ENCODE measurements around the gene ANO2.

ANO2 gene

DNA sequence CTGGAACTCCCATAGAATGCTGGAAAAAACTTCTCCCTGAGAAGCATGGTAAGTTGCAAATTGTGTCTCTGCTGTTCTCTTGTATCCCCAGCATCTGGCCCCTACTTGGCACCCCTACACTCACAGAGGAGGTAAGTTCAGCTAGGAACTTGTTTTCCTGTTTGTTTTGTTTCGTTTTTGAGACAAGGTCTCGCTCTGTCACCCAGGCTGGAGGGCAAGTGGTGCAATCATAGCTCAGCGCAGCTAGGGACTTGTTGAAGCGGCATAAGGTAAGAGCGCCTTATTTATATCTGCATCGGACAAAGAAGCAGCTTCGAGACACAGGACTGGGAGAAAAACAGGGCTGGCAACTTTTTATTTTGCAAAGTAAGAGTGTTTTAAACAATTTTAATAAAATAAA, 18.5 kb upstream of the ANO2 start:
- DNase-seq: no peak

DNA sequence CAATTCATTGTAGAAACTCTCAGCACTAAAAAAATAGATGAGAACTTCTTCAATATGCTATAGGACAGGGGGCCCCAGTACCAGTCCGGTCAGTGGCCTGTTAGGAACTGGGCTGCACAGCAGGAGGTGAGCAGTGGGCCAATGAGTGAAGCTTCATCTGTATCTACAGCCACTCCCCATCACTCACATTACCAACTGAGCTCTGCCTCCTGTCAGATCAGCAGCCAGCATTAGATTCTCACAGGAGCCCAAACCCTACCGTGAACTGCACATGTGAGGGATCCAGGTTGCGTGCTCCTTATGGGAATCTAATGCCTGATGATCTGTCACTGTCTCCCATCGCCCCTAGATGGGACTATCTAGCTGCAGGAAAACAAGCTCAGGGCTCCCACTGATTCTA, 15.7 kb upstream of the ANO2 start:
- DNase-seq: no peak

DNA sequence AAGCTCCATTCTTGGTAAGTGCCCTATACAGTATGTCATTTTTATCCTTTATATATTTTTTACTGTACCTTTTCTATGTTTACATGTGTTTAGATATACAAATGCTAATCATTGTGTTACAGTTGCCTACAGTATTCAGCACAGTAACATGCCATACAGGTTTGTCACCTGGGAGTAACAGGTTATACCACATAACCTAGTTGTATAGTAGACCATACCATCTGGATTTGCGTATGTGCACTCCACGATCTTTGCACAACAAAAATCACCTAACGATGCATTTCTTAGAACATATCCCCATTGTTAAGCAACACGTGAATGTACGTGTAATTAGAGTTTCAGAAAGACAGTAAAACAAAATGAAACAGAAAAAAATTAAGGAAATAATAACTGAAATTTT, 11.9 kb upstream of the ANO2 start:
- no peak for DNase-seq

DNA sequence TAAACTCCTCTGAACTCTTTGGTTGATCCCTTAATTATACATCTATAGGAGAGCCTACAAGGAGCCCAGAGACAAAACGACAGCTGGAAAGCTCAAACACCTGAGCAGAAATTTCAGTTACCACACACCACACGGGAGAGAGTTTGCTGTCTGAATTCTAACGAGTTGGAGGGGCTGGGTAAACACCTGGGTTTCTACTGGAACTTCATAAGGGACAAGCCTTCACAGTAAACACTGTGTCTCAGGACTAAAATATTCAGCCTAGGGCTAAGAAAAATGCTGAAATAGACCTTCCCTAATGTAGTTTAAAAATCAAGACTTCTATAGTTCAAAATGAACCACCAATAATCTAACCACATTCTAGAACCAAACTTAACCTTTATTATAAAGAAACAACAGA, 9.6 kb upstream of the ANO2 start:
- no peak for DNase-seq

DNA sequence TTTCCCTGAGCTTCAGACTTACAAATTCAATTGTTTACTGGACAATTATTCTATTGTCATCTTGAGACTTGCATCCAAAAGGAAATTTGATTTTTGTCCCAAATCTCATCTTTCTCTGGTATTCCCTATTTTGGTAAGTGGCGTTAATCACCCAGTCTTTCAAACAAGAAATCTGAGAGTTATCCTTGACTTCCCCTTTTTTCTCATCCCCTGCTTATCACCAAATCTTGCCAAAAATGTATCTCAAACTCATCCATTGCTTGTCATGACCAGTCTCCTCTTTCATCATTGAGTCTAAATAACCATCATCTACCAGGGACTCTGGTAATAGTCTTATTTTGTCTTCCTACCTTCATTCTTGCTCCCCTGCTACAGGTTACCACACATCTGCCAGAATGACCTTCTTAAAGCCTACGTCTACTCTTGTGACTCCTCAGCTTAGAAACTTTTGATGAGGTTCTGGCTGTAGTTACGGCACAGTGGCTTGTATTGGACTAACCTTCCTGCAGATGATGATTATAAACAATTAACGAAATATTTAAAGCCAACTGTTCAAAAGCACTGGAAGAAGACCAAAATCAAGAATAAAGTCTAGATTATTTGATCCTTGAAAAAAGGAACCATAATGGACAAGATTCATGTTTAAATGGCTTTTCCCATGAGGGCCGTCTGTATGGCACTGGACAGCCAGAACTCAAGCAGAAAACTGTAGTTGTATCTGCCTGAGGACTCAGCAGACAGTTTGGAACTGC, 9.0 kb upstream of the ANO2 start:
- DNase-seq: no peak

DNA sequence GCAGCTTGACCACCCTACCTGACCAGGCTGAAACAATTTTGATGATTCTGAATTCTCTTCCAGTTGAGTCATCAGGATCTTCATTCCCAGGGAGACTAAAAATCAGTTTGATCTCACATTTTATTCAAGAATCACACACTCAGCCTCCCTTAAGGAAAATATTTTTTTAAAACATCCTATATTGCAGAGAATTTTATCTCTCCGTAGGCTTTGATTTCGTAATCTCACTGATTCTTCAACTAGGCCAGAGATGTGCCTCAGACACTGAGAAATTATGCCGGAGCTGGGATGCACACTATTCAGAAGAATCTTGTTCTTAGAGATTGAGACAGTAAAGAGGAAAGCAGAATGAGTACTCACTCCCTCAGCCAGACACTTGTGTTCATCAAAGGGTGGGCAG, 7.0 kb upstream of the ANO2 start:
- DNase-seq: no peak

DNA sequence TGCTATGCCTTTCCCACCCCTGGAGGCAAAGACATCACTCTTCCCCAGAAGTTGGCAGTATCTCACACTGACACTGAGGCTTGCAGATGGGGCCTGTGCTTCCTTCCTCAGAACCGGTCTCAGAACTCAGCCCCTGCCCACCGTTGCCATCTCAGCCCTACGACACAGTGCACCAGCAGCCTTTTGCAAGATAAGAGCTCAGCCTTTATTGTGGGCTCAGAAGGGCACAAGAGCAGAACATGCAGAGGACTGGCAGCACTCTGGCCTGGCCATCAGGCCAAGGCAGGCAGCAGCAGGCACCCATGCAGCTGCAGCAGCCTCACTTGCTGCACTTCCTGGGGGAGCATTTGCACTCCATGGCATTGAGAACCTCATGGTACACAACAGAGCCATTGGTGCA, 3.6 kb upstream of the ANO2 start:
- no peak for DNase-seq

DNA sequence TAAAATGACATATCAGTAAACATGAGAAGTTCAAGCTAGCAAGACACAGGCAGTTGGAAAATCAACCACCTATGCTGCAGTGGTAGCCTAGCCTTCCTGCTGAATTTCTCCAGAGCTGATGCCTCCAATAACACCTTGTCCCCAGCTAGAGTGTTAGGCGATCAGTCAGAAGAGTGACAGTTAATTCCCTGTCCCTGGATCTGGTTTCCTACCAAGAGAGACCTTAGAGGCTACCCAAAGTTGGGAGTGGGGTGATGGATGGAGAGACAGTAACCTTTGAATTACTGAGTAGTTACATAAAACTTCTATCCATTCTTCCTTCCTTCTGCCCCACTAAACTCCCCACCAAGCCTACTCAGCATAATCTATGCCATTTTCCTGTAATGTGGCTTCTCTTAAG, 1.9 kb upstream of the ANO2 start:
- DNase-seq: no peak

DNA sequence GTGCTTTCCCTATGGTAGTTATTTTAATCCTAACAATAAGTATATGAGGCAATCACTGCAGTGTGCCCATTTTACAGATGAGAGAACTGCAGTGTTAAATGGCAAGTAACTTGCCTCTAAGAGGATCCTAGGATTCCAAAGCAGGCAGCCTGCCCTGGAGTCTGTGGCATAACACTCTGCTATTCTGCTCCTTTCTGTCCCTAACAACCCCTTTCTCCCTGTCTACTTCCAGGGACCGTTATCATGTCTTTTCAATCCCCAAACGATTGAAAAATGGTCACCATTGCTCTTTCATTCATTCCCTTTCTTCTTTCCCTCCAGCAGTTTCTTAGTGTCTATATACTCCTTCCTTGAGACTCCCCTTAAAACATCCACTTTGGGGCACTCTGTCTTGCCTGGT, 1.3 kb upstream of the ANO2 start:
- DNase-seq: no peak

DNA sequence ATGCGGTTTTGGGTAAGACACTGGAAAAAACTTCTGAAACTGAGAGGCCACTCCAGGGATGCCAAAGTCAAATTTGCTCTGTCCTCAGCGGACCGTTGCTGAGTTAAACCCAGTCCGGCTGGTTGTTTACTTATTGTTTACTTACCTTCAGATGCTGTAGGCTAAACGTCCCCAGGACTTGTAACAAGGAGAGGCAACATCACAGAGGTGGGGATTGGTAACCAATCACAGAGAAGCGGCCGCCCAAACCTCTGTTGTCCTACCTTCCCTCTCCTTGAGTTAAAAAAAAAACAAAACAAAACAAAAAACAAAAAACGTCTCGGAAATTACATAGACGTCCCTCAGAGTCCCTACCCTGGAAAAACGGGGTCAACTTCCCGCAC, 380 bp downstream of the ANO2 start:
- DNase-seq: no peak

DNA sequence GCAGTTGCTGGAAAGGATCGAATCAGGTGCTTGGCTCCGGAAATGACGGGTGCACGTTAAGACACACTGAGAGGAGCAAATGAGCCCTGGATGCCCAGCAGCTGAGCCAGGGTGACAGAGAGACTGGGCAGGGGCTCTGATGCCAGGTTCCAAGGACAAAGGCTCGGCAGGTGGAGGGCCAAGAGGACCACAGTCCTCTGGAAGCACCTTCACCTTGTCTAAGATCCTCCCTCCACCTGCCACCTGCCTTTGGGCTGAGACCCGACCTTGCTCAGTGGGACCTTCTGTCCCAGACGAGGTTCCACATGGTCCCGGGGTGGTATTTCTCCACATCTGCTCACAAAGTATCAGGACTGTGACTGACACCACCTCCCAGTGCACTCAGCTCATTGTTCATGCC, 1.0 kb downstream of the ANO2 start:
- DNase-seq: no peak

DNA sequence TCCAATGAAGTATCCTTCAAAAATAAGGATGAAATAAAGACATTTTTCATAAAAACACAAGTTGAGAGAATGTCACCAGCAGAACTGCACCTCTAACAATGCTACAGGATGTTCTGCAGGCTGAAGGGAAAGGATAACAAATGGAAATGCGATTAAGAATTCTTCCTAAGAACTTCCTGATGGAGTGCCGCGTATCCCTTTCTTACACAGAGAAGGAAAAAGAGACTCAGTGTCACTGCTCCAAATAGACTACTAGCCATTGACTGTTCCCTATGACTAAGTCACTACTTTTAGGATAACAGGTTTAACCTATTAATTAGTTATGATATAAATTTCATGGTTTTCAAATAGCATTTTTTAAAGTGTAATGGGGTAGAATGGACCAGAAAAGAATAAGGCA, 3.2 kb downstream of the ANO2 start:
- no peak for DNase-seq

DNA sequence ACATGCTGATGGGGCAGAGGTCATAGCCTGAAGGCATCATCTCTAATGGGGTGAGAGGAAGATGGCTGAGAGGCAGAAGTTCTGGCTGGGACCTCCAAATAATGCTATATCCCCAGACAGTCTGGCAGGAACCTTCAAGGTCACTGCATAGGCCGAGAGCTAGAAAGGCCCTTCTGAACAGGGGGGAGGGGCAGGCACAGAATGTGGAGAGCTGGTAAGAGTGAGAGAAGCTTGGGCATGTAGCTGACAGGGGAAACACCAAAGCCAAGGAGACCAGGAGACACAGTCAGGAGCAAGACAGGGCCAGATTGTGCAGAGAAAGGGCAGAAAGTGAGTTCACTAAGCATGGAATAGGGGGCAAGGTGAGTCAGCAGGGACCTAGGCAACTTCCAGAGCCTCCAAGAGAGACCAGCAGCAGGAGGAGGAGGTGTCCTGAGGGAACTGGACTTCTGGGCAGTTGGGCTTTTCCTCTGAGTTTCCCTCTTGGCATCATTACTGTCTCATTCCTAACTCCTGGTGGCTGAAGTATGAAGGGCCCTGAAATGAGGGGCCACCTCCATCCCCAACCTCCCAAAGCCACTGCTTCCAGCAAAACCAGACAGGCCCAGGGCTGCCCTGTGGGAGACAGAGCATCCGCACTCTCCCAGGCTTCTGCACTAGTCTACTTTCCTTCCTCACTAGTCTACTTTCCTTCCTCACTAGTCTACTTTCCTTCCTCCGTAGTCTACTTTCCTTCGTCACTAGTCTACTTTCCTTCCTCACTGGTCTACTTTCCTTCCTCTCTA, 17.1 kb downstream of the ANO2 start:
- DNase-seq: no peak

DNA sequence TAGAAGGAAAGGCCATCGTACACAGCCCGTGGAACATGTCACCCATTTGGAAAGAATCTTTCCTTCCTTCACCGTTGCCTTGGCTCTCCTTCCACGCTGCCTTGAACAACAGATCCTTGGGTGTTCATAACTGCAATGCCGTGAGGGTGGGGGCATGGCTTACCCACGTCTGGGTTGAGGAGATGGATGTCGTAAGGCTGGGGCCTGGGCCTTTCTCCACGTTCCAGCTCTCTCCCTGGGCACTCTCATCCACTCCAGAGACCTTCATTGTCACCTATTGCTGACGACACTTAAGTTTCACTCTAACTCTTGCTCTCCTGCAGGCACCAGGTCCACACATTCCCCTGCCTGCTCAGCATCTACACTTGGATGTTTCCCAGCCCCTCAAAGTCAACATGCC, 19.4 kb downstream of the ANO2 start:
- DNase-seq: no peak

DNA sequence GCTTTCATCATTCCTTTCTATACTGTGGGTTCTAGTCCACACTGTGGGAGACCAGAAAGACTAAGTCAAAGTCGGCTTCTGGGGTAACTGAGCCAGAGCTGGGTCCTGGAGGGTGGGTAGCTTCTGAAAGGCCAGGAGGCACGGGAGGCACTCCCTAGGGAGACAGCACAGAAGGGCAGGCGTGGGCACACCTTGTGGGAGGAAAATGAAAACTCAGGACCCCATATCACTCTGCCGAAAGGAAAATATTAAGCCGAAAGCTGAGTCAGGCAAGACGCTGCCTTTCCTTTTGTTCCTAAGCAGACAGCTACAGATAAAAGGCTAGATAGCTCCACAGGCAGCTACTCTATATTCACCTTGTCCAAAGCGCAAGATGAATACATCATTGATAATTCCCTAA, 20.7 kb downstream of the ANO2 start:
- DNase-seq: no peak

DNA sequence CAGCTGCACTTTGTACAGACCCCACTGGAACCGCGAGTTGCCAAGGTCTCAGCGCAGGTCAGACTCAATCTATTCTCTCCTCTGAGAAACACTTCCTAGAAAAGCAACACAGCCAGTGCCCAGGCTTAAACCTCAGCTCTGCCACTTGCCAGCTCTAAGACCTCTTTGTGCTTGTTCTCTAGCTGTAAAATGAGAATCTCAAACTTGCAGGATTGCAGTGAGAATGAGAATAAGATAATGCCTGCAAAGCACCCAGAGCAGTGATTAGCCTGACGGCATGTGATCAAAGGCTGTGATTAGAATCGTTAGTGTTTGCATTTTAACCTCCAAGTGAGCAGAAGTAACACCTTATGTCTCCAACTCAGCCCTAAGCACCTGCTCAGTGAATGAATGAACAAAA, 21.3 kb downstream of the ANO2 start:
- DNase-seq: no peak

DNA sequence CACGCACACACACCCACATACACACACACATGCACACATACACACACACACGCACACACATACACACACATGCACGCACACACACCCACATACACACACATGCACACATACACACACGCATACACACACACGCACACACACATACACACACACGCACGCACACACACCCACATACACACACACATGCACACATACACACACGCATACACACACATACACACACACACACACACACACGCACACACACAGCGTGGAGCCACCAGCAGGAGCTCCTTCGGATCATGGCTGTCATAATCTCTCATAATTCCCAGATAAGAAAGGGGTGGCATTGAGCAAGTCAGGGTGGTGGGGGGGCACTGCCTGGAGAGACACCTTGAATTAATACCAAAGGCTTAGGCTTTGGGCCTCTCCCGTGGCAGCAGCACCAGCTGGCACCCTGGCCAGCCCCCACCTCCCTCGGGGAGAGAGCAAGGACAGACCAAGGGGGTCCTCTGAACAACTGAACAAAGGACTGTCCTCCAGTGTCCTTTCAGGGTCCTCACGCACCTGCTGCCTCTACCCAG, 21.9 kb downstream of the ANO2 start:
- DNase-seq: no peak

DNA sequence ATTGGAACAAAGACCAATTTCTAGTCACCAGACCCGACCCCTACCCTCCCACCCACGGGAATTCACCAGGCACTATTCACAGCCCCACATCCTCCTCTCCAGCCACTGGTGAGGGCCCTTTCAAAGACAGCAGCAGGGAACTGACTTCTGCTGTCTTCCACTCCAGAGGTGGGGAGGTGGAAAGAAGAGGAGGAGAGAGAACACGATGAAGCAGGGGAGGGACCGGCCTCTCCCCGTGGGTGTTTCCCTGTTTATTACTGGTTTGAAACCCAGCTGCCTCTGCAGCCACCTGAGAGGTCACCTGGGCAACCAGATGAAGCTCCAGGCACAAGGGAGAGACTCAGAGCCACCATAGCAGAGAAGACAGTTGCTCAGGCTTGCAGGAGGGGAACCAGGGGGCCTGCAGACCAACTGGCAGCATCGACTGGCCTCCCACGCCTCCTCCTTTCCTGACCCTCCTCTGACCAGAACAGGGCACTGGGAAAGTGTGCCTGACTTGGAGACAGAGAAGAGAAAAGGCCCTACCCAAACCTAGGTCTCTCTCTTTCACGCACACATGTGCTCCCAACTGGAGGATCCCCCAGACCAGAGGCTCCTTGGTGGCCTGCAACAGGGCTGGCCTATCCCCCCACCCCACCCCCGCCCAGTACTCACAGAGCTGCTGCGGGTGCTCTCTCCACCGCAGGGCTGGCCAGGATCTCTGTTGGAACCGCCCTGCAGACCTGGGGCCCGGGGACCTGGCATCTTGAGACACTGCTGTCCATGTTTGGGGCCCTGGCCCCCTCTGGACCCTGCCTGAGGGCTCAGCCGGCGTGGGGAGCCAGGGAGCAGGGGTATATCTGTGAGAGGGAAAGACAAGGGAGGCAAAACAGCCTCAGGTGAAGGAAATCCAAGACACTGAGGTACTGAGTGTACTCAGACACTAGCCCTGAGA, 22.8 kb downstream of the ANO2 start:
- no peak for DNase-seq

DNA sequence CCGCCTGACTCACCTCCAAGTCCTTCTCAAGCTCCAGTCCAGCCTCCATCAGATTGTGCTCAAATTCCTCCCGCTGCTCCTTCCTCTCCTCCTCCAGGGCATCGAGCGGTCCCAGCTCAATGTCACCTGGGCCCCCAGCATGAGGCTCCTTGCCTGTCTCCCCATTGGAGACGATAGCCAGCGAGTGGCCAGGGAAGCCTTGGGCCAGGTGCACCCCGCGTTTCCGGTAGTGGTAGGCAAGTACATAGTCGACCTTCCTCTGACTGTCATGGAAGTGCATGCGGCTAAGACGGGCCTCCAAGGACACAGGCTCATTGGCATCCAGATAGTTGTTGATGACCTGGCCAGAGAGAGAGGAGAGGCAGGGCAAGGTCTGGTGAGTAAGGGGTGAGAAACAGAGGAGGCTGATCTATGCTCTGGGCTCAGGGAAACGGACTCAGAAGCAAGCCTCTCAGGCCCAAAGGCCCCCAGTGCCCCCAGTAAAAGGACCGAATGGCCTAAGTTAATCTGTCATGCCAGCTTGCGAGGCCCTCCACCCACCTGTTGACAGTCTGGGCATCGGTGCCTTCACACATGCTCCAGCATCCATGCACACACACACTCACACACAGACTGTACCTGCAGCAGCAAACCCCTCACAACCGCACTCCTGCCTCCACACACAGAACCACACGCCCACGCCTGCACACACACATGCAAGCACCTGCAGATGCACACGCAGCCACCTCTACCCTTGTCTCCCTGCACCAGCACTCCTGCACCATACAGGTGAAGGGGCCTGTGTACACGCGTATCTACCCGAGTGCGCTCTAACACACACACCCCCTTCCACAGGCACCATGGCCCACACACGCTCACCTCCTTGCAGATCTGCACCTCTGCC, 23.8 kb downstream of the ANO2 start:
- no peak for DNase-seq

DNA sequence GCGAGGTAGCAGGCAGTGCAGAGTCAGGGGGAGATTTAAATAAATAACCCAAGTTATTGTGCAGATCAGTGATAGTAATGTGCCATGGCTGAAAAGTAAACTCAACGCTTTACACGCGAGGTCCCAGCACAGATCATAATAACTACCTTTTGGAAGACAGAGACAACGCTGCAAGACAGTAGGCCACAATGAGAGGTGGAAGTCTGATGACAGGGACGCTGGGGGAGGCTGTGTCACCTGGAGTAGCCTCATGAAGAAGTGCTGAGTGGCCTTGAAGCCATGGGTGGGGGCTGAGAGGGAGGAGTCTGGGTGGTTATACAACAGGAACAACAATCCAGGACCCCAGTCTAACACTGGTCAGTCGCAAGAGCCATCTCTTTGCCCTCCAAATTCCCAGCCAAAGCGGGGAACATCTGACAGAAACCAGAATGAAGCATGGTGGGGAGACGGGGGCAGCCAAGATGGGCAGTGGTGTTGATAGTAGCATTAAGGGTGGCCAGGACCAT, 28.2 kb downstream of the ANO2 start:
- no peak for DNase-seq

DNA sequence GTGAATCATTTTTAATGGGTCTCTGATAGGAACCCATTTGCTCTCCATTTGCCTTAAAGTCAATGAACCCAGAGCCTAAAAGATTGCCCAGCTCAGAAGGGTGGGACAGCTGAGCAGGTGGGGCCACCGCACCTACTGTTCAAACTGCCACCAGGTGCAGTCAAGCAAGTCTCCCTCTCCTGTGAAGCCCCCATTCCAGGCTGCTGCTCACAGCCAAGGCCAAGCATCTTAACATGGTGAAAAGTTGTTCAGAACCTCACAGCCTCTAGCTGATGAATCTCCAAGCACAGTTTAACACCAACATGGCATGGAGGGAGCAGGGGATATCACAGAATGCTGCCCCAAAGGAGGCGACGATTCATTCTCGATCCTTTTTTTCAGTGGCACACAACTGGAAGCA, 29.5 kb downstream of the ANO2 start:
- DNase-seq: no peak
